Activated naive CD8-positive, alpha-beta T cell treated with anti-CD3 and anti-CD28 coated beads, Interleukin-2, amount 10 ng/mL, durations not matched to agents 7 days and 5 days (primary cell): ENCODE measurements around the gene METTL25B. TPM values are rescaled to one million over a fixed set of nuclear protein-coding genes. Genes with fewer than 3 reads are reported as not detected.

Experiments used
- ATAC-seq: fragments of 150-1000 bp; cut with Tn5 transposase; one replicate; pipeline ENCODE4 v1.10.0; 2021; ENCODE audit warnings: low read depth, moderate library complexity
- POLR2A ChIA-PET: fragments of 350-600 bp; sonication (Branson Sonifier 250); formaldehyde crosslinking; loops from one replicate; lab custom pipeline; 2021; ENCODE audit warnings: antibody characterized with exemption; lab: Charles Lee
- DNase-seq: peaks from one replicate; pipeline ENCODE4 v3.0.0; 2021
- H3K27ac Mint-ChIP-seq: one replicate; pipeline ENCODE4 v1.8.0; 2022; ENCODE audit warnings: mild to moderate bottlenecking, mixed read lengths
- H3K27me3 Mint-ChIP-seq: one replicate; pipeline ENCODE4 v1.8.0; 2022; ENCODE audit warnings: mild to moderate bottlenecking, moderate library complexity, mixed read lengths
- H3K36me3 Mint-ChIP-seq: one replicate; pipeline ENCODE4 v1.8.0; 2021; ENCODE audit warnings: mild to moderate bottlenecking, mixed read lengths
- H3K4me1 Mint-ChIP-seq: one replicate; pipeline ENCODE4 v1.8.0; 2021; ENCODE audit warnings: mixed read lengths
- H3K4me3 Mint-ChIP-seq: one replicate; pipeline ENCODE4 v1.8.0; 2022; ENCODE audit warnings: mild to moderate bottlenecking, moderate library complexity, mixed read lengths
- H3K9me3 Mint-ChIP-seq: one replicate; pipeline ENCODE4 v1.8.0; 2021; ENCODE audit warnings: mixed read lengths
- total RNA-seq, 2 experiments: library from RNA; stranded (reverse); gene quantifications; one replicate each; pipeline ENCODE4 v1.2.3, GENCODE V29; 2021

The METTL25B gene
- total RNA-seq, 2 experiments from 2014 or later, result 34.6 to 35.1 TPM

- Mint-ChIP-seq H3K4me3 (no peak overlapping the region), H3K4me1 (peaks cover 15% of the 10 kb centered on the region), H3K27ac (no peak overlapping the region), H3K9me3 (no peaks in the 10 kb centered on the region), H3K27me3 (no peaks in the 10 kb centered on the region), H3K36me3 (peaks cover 28% of the 10 kb centered on the region)
- ATAC-seq (no peak), DNase-seq (no peak)
- POLR2A ChIA-PET, result interaction anchor here (0.6 to 1.0 kb wide), 3 partner anchors 7 to 28 kb away, joined by 3 read pairs; no protein-coding TSS in a partner anchor
Measured at GRCh38 chr1:156721131-156721530, 7.1 kb upstream of the METTL25B start.

- POLR2A ChIA-PET, result interaction anchor here (0.6 to 1.0 kb wide), 3 partner anchors 8 to 210 kb away, joined by 3 read pairs; no protein-coding TSS in a partner anchor
- Mint-ChIP-seq H3K9me3 (no peaks in the 10 kb centered on the region), H3K4me1 (peaks cover 15% of the 10 kb centered on the region), H3K4me3 (no peak overlapping the region), H3K27me3 (no peaks in the 10 kb centered on the region), H3K36me3 (peaks cover 27% of the 10 kb centered on the region), H3K27ac (no peak overlapping the region)
- ATAC-seq, result no peak
- DNase-seq, result no peak
Measured at GRCh38 chr1:156721535-156721934, 6.7 kb upstream of the METTL25B start.

- peaks cover 22% of the 10 kb centered on the region for H3K36me3 Mint-ChIP-seq
- H3K4me1 Mint-ChIP-seq, result peaks cover 27% of the 10 kb centered on the region
- no peaks in the 10 kb centered on the region for H3K27me3 Mint-ChIP-seq
- no peak overlapping the region for H3K4me3 Mint-ChIP-seq
- peak; percentile 89 for DNase-seq
- POLR2A ChIA-PET, result interaction anchor here (0.8 to 6.5 kb wide), 13 partner anchors 14 to 135 kb away, joined by 3 to 82 read pairs (median 5); partner anchors contain the start of genes CRABP2, HDGF, MRPL24 and NTRK1
- peak; percentile 32 for ATAC-seq
- no peaks in the 10 kb centered on the region for H3K9me3 Mint-ChIP-seq
- no peak overlapping the region for H3K27ac Mint-ChIP-seq
Measured at GRCh38 chr1:156725683-156726280, 2.5 kb upstream of the METTL25B start.

DNA sequence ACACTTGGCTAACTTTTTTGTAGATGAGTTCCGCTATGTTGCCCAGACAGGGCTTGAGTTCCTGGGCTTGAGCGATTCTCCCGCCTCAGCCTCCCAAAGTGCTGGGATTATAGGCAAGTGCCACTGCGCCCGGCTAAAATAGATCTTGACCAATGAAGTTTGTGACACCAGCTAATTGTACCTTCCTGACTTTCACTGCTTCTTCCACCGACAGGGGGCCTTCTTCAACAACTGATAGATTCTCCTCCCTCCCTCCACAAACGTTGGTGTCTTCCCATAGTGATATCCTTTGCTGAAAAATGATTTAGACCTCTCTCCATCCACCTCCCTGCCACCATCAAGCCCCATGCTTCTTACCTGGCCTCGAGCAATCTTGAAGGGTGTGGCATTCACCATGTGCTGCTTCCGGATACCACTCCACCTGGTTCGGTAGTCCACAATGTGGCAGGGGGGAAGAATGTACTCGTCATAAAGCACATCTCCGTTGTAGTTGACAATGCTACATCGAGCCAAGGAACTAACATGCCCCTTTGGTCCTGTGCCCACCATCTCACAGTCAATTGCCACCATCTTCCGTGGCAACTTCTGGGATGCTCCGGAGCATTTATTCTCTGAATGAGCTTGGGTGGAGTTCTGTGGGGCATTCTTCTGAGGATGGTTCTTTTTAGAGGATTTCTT, 1.6 kb upstream of the METTL25B start:
- DNase-seq (no peak), ATAC-seq (no peak)
- POLR2A ChIA-PET, result interaction anchor here (0.7 to 6.5 kb wide), 16 partner anchors 14 to 134 kb away, joined by 3 to 82 read pairs (median 6); partner anchors contain the start of genes CRABP2, HDGF, MRPL24 and NTRK1
- Mint-ChIP-seq H3K4me1 (peaks cover 30% of the 10 kb centered on the region), H3K27ac (peak overlapping the region; percentile 99), H3K36me3 (peaks cover 19% of the 10 kb centered on the region), H3K9me3 (no peaks in the 10 kb centered on the region), H3K27me3 (no peaks in the 10 kb centered on the region), H3K4me3 (no peak overlapping the region)

DNA sequence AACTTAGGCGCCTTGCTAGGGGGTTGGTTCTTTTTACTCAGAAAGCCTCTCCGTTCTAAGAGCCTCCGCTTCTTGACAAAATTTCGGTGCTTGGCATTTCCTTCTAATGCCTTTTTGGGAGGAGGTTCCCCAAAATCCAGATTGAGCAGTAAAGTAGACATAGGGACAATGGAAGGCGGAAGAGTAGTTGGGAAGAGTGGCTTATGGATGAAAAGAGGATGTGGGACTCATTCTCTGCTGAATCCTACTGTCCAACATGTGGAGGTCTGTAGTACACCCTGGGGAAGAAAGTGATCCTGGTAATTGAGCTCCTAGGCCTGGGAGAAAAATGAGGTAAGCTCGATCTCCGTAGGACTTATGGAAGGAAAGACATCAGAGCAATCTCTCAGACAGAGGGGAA, 777 bp upstream of the METTL25B start:
- no peak for ATAC-seq
- H3K27me3 Mint-ChIP-seq, result no peaks in the 10 kb centered on the region
- H3K4me3 Mint-ChIP-seq, result no peak overlapping the region
- POLR2A ChIA-PET, result interaction anchor here (1.1 to 6.5 kb wide), 10 partner anchors 13 to 87 kb away, joined by 3 to 82 read pairs (median 7); partner anchors contain the start of genes HDGF, MRPL24 and PRCC
- peaks cover 19% of the 10 kb centered on the region for H3K36me3 Mint-ChIP-seq
- DNase-seq, result no peak
- H3K4me1 Mint-ChIP-seq, result peaks cover 30% of the 10 kb centered on the region
- peak overlapping the region; percentile 99 for H3K27ac Mint-ChIP-seq
- no peaks in the 10 kb centered on the region for H3K9me3 Mint-ChIP-seq

- ATAC-seq, result peak; percentile 88
- peak within 1 kb of the TSS; percentile 99 for H3K27ac Mint-ChIP-seq
- peaks cover 11% of the 10 kb centered on the region for H3K36me3 Mint-ChIP-seq
- DNase-seq, result peak; percentile 91
- POLR2A ChIA-PET, result interaction anchor here (0.9 to 6.5 kb wide), 23 partner anchors 8 to 446 kb away, joined by 3 to 82 read pairs (median 4); partner anchors contain the start of genes HDGF, INSRR, MEF2D and MRPL24
- H3K4me1 Mint-ChIP-seq, result peaks cover 24% of the 10 kb centered on the region
- no peaks in the 10 kb centered on the region for H3K27me3 Mint-ChIP-seq
- H3K4me3 Mint-ChIP-seq, result no peak within 1 kb of the TSS
- no peaks in the 10 kb centered on the region for H3K9me3 Mint-ChIP-seq
Measured at GRCh38 chr1:156728599-156729462, 562 bp downstream of the METTL25B start, which contains the start of gene ISG20L2. TSS of gene ISG20L2 (minus strand) at chr1:156728766. CDS start at chr1:156727652, 1,114 bp downstream.

DNA sequence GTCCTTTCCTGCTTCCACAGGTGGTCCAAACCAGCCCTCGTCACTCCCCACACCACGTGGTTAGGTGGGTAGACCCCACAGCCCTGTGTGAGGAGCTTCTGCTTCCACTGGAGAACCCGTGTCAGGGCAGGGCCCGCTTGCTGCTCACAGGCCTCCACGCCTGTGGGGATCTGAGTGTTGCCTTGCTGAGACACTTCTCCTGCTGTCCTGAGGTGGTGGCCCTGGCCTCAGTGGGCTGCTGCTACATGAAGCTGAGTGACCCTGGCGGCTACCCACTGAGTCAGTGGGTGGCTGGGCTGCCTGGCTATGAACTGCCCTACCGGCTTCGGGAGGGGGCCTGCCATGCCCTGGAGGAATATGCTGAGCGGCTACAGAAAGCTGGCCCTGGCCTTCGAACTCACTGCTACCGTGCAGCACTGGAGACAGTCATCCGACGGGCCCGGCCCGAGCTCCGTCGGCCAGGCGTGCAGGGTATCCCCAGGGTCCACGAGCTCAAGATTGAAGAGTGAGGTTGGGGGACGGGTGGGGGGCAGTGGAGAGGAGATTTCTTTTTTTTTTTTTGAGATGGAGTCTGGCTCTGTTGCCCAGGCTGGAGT, 5.8 kb downstream of the METTL25B start:
- H3K4me1 Mint-ChIP-seq, result peaks cover 16% of the 10 kb centered on the region
- H3K27me3 Mint-ChIP-seq, result no peaks in the 10 kb centered on the region
- ATAC-seq (no peak), DNase-seq (no peak)
- H3K9me3 Mint-ChIP-seq, result no peaks in the 10 kb centered on the region
- POLR2A ChIA-PET, result no interaction called here
- H3K27ac Mint-ChIP-seq, result no peak overlapping the region
- peaks cover 2% of the 10 kb centered on the region for H3K36me3 Mint-ChIP-seq
- H3K4me3 Mint-ChIP-seq, result no peak overlapping the region

GRCh38 chr1:156738407-156738806, 10.1 kb downstream of the METTL25B start:
- H3K4me3 Mint-ChIP-seq, result no peak overlapping the region
- POLR2A ChIA-PET, result interaction anchor here (4.7 kb wide), 1 partner anchor 10 kb away, joined by 82 read pairs; the partner anchor contains the start of genes ISG20L2 and METTL25B
- H3K9me3 Mint-ChIP-seq, result no peaks in the 10 kb centered on the region
- no peaks in the 10 kb centered on the region for H3K27me3 Mint-ChIP-seq
- H3K4me1 Mint-ChIP-seq, result peaks cover 16% of the 10 kb centered on the region
- H3K36me3 Mint-ChIP-seq, result peaks cover 17% of the 10 kb centered on the region
- no peak overlapping the region for H3K27ac Mint-ChIP-seq
- ATAC-seq (no peak), DNase-seq (no peak)

DNA sequence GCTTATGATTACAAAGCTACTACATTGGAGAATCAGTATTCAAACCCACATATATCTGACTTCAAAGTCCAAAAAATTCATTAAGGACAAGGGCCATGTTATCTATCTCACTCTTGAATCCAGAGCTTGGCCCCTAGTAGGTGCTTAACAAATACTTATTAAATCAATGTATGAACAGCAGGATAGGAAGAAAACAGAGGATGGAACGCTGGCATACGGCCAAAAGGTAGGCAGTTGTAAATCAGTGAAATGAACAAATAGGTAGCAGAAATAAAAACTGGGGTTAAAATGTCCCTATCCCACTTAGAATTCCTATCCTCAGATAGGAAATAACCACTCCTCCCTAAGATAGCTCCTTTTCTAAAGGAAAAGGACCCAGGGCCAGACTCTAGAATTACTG, 10.6 kb downstream of the METTL25B start:
- POLR2A ChIA-PET, result interaction anchor here (4.7 kb wide), 1 partner anchor 10 kb away, joined by 82 read pairs; the partner anchor contains the start of genes ISG20L2 and METTL25B
- no peaks in the 10 kb centered on the region for H3K9me3 Mint-ChIP-seq
- peak overlapping the region; percentile 14 for H3K27ac Mint-ChIP-seq
- H3K4me1 Mint-ChIP-seq, result peaks cover 16% of the 10 kb centered on the region
- no peak for ATAC-seq
- peaks cover 20% of the 10 kb centered on the region for H3K36me3 Mint-ChIP-seq
- no peak for DNase-seq
- peak overlapping the region; percentile 14 for H3K4me3 Mint-ChIP-seq
- no peaks in the 10 kb centered on the region for H3K27me3 Mint-ChIP-seq

DNA sequence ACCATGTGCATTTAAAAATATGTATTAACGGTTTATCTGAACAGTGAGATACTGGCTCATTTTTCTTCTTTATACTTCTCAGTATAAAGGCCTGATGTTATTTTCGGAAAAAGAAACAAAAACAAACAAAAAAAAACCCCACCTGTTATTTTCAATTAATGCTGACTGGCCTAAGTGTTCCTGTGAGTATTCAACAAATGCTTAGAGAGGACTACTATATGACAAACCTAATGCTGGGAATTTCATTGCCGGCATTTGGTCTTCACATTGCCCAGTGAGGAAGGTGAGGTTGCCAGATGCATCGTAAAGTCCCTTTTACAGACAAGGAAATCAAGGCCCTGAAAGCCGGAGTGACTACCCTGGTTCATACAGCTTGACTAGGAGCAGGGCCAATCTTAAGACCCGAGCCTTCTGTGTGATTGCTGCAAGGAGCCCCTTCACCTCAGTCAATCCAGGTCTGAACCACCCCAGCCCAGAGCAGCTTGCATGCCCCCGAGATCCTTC, 12.0 kb downstream of the METTL25B start:
- H3K27me3 Mint-ChIP-seq, result no peaks in the 10 kb centered on the region
- DNase-seq (no peak), ATAC-seq (peak; percentile 4)
- no peaks in the 10 kb centered on the region for H3K9me3 Mint-ChIP-seq
- peak overlapping the region; percentile 94 for H3K4me3 Mint-ChIP-seq
- POLR2A ChIA-PET, result interaction anchor here (1.2 to 4.7 kb wide), 6 partner anchors 11 to 239 kb away, joined by 4 to 82 read pairs (median 20); partner anchors contain the start of genes HDGF, ISG20L2, MEF2D and METTL25B
- H3K36me3 Mint-ChIP-seq, result peaks cover 22% of the 10 kb centered on the region
- H3K27ac Mint-ChIP-seq, result peak overlapping the region; percentile 94
- peaks cover 22% of the 10 kb centered on the region for H3K4me1 Mint-ChIP-seq

DNA sequence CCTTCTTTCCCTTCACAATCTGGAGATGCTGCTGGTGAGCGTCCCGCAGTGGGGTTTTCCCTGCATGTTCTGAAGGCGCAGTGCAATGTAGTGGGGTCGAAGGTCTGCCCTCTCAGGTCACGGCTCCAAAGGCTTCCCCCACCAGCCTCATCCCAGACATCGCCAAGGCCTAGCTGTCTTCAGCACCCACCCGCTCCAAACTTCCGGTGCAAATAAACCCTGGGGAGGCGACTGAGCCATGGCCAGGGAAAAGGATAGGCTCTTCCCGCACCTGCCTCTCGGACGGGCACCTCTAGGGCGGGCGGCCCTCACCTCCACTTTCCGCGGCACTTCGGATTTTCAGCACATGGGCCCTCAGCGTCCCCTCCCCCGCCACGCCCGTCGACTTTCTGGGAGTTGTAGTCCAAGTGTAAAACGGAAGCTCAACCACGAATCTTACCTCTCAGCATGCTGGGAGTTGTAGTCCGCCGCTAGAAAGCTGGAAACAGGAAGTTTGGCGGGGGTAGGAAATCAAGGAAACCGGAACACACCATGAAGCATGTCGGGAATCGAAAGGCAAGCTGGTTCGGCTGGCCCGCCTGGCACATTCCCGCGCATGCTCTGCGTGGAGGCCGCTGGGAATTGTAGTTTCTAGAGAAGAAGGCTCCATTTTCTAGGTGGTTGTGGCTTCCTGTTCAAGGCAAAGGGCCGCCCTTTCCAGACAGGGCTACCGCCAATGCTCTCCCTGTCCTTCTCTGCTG, 12.6 kb downstream of the METTL25B start, which contains the start of gene MRPL24:
MRPL24 (minus strand) TSS at position 348 of the 740 bp plus-strand sequence. CDS start 2,384 bp downstream, outside the sequence.
- H3K4me1 Mint-ChIP-seq, result peaks cover 29% of the 10 kb centered on the region
- no peaks in the 10 kb centered on the region for H3K9me3 Mint-ChIP-seq
- peaks cover 26% of the 10 kb centered on the region for H3K36me3 Mint-ChIP-seq
- H3K27me3 Mint-ChIP-seq, result no peaks in the 10 kb centered on the region
- peak; percentile 88 for ATAC-seq
- DNase-seq, result peak; percentile 88
- peak within 1 kb of the TSS; percentile 94 for H3K27ac Mint-ChIP-seq
- peak within 1 kb of the TSS; percentile 94 for H3K4me3 Mint-ChIP-seq
- POLR2A ChIA-PET, result interaction anchor here (0.6 to 4.7 kb wide), 10 partner anchors 10 to 239 kb away, joined by 4 to 82 read pairs (median 6); partner anchors contain the start of genes HDGF, ISG20L2, MEF2D and METTL25B
